ENCODE data around the gene GPR3.

The GPR3 gene

GRCh38 chr1:27346991-27347624 is 45.3 kb upstream of the GPR3 start:
- no peak for DNase-seq (ENCODE audit: low spot score)
- TF ChIP-seq CTCF (IDR thresholded peaks at IDR 0.05; ENCODE audit: extremely low read depth, insufficient read depth, missing control alignments): no peak
- in situ Hi-C loops (cut with MboI; ENCODE audit: low pct_unique_long_range_greater_than_20kb, low sequenced_read_pairs, unreplicated experiment): no loop called here

- no peak for TF ChIP-seq CTCF (IDR thresholded peaks at IDR 0.05; ENCODE audit: extremely low read depth, insufficient read depth, missing control alignments)
- DNase-seq (ENCODE audit: low spot score): no peak
- in situ Hi-C loops (cut with MboI; ENCODE audit: low pct_unique_long_range_greater_than_20kb, low sequenced_read_pairs, unreplicated experiment): no loop called here
Measured at GRCh38 chr1:27348861-27349783, 43.3 kb upstream of the GPR3 start.

- TF ChIP-seq CTCF (IDR thresholded peaks at IDR 0.05; ENCODE audit: extremely low read depth, insufficient read depth, missing control alignments): no peak
- DNase-seq (ENCODE audit: low spot score): no peak
- in situ Hi-C loops (cut with MboI; ENCODE audit: low pct_unique_long_range_greater_than_20kb, low sequenced_read_pairs, unreplicated experiment): no loop called here
Measured at GRCh38 chr1:27349784-27350662, 42.4 kb upstream of the GPR3 start.

GRCh38 chr1:27350663-27351540 is 41.5 kb upstream of the GPR3 start:
- DNase-seq (ENCODE audit: low spot score): no peak
- no peak for TF ChIP-seq CTCF (IDR thresholded peaks at IDR 0.05; ENCODE audit: extremely low read depth, insufficient read depth, missing control alignments)
- in situ Hi-C loops (cut with MboI; ENCODE audit: low pct_unique_long_range_greater_than_20kb, low sequenced_read_pairs, unreplicated experiment): no loop called here

- in situ Hi-C loops (cut with MboI; ENCODE audit: low pct_unique_long_range_greater_than_20kb, low sequenced_read_pairs, unreplicated experiment): no loop called here
- no peak for TF ChIP-seq CTCF (IDR thresholded peaks at IDR 0.05; ENCODE audit: extremely low read depth, insufficient read depth, missing control alignments)
- DNase-seq (ENCODE audit: low spot score): no peak
Measured at GRCh38 chr1:27351541-27352107, 40.8 kb upstream of the GPR3 start.

Data from GM13977 (cell line).